H9 (cell line): ENCODE measurements around the gene CCT3. TPM values are rescaled to one million over a fixed set of nuclear protein-coding genes. Genes with fewer than 3 reads are reported as not detected.
A peak's percentile ranks its signal among the peaks of the same experiment; 100 is the strongest.
"Not testable (repeated sequence)": the region's sequence is repeated elsewhere in the genome, so short reads cannot be mapped to it uniquely, and the experiment has no call there.

Source experiments
- DNase-seq: peaks from one replicate; pipeline ENCODE4 v3.0.0-alpha.2; 2017
- H2AFZ ChIP-seq: one replicate; pipeline ENCODE4 v1.6.1; 2013; ENCODE audit warnings: mild to moderate bottlenecking, low read length, control low read depth, moderate library complexity
- H2AK5ac ChIP-seq: 2 replicates; pipeline ENCODE4 v1.6.1; 2013; ENCODE audit warnings: low read length, control low read depth, mixed read lengths; ENCODE audit not compliant: insufficient read length
- H2BK120ac ChIP-seq: one replicate; pipeline ENCODE4 v1.6.1; 2013; ENCODE audit warnings: low read depth, mild to moderate bottlenecking, low read length, control low read depth, inconsistent platforms; ENCODE audit not compliant: poor library complexity, severe bottlenecking
- H2BK12ac ChIP-seq: 2 replicates; pipeline ENCODE4 v1.6.1; 2013; ENCODE audit warnings: low read length, control low read depth, mixed read lengths, low read depth; ENCODE audit not compliant: insufficient read length
- H2BK15ac ChIP-seq: 2 replicates; pipeline ENCODE4 v1.6.1; 2013; ENCODE audit warnings: low read depth, low read length, control low read depth
- H2BK20ac ChIP-seq: one replicate; pipeline ENCODE4 v1.6.1; 2013; ENCODE audit warnings: low read depth, mild to moderate bottlenecking, low read length, control low read depth, inconsistent platforms; ENCODE audit not compliant: poor library complexity, severe bottlenecking
- H2BK5ac ChIP-seq: 2 replicates; pipeline ENCODE4 v1.6.1; 2013; ENCODE audit warnings: low read length, control low read depth, mixed read lengths; ENCODE audit not compliant: insufficient read length
- H3K14ac ChIP-seq: 2 replicates; pipeline ENCODE4 v1.6.1; 2013; ENCODE audit warnings: low read length, control low read depth; ENCODE audit not compliant: insufficient read depth
- H3K18ac ChIP-seq: 2 replicates; pipeline ENCODE4 v1.6.1; 2013; ENCODE audit warnings: low read depth, mild to moderate bottlenecking, mixed read lengths, low read length, control low read depth; ENCODE audit not compliant: insufficient read length
- H3K23ac ChIP-seq: 2 replicates; pipeline ENCODE4 v1.6.1; 2013; ENCODE audit warnings: low read length, control low read depth, mixed read lengths, low read depth; ENCODE audit not compliant: insufficient read length
- H3K23me2 ChIP-seq: 2 replicates; pipeline ENCODE4 v1.6.1; 2013; ENCODE audit warnings: low read depth, mild to moderate bottlenecking, mixed read lengths, low read length, control low read depth; ENCODE audit not compliant: insufficient read length, poor library complexity, severe bottlenecking
- H3K27ac ChIP-seq: 2 replicates; pipeline ENCODE4 v1.5.1; 2013; ENCODE audit warnings: low read length, control low read depth, mixed read lengths, low read depth; ENCODE audit not compliant: insufficient read length
- H3K27me3 ChIP-seq: 2 replicates; pipeline ENCODE4 v1.6.1; 2013; ENCODE audit warnings: low read length, control low read depth, inconsistent platforms; ENCODE audit not compliant: insufficient read depth
- H3K4ac ChIP-seq: 2 replicates; pipeline ENCODE4 v1.6.1; 2013; ENCODE audit warnings: low read depth, mild to moderate bottlenecking, control low read depth, inconsistent platforms, low read length, moderate library complexity
- H3K4me1 ChIP-seq: 2 replicates; pipeline ENCODE4 v1.6.1; 2013; ENCODE audit warnings: low read length, control low read depth, inconsistent platforms; ENCODE audit not compliant: insufficient read depth
- H3K4me2 ChIP-seq: 2 replicates; pipeline ENCODE4 v1.6.1; 2013; ENCODE audit warnings: low read length, control low read depth, mixed read lengths; ENCODE audit not compliant: insufficient read length, insufficient read depth
- H3K56ac ChIP-seq: 2 replicates; pipeline ENCODE4 v1.6.1; 2013; ENCODE audit warnings: low read depth, mild to moderate bottlenecking, mixed read lengths, low read length, control low read depth; ENCODE audit not compliant: insufficient read length
- H3K79me1 ChIP-seq: 2 replicates; pipeline ENCODE4 v1.6.1; 2013; ENCODE audit warnings: low read depth, mild to moderate bottlenecking, moderate library complexity, low read length, control low read depth, inconsistent platforms; ENCODE audit not compliant: insufficient read depth, poor library complexity, severe bottlenecking
- H3K79me2 ChIP-seq: 2 replicates; pipeline ENCODE4 v1.6.1; 2013; ENCODE audit warnings: low read length, control low read depth, inconsistent platforms; ENCODE audit not compliant: insufficient read depth
- H3K9ac ChIP-seq: 2 replicates; pipeline ENCODE4 v1.6.1; 2013; ENCODE audit warnings: low read length, control low read depth, mixed read lengths; ENCODE audit not compliant: insufficient read length; ENCODE audit errors: extremely low read depth
- H3K9me3 ChIP-seq: one replicate; pipeline ENCODE4 v1.6.1; 2013; ENCODE audit warnings: low read depth, low read length, inconsistent platforms; ENCODE audit not compliant: control insufficient read depth
- H3T11ph ChIP-seq: one replicate; pipeline ENCODE4 v1.6.1; 2013; ENCODE audit warnings: mild to moderate bottlenecking, low read length, control low read depth, inconsistent platforms
- H4K20me1 ChIP-seq: one replicate; pipeline ENCODE4 v1.6.1; 2013; ENCODE audit not compliant: control insufficient read depth, insufficient read length, insufficient read depth
- H4K5ac ChIP-seq: 2 replicates; pipeline ENCODE4 v1.6.1; 2013; ENCODE audit warnings: low read depth, mild to moderate bottlenecking, mixed read lengths, low read length, control low read depth; ENCODE audit not compliant: insufficient read length
- H4K8ac ChIP-seq: replicated peaks from 2 replicates; pipeline ENCODE4 v1.6.1; 2013; ENCODE audit warnings: low read length, control low read depth, mixed read lengths, low read depth; ENCODE audit not compliant: insufficient read length
- H4K91ac ChIP-seq: 2 replicates; pipeline ENCODE4 v1.6.1; 2013; ENCODE audit warnings: low read depth, mild to moderate bottlenecking, moderate library complexity, mixed read lengths, low read length, control low read depth; ENCODE audit not compliant: insufficient read length
- H3K27ac Mint-ChIP-seq, 3 experiments: 2 replicates in 2 of 3; 3 replicates in 1 of 3; pipeline ENCODE4 v1.8.0; 2020 to 2021; ENCODE audit warnings: mixed read lengths in 3 of 3, mild to moderate bottlenecking in 1 of 3, moderate library complexity in 1 of 3
- H3K27me3 Mint-ChIP-seq: 2 replicates; pipeline ENCODE4 v1.8.0; 2021; ENCODE audit warnings: low read depth, mild to moderate bottlenecking, moderate library complexity, mixed read lengths
- H3K36me3 Mint-ChIP-seq, 3 experiments: 2 replicates in 2 of 3; 3 replicates in 1 of 3; pipeline ENCODE4 v1.8.0; 2020 to 2021; ENCODE audit warnings: low read depth in 3 of 3, mixed read lengths in 3 of 3; ENCODE audit not compliant: insufficient read depth in 1 of 3
- H3K4me1 Mint-ChIP-seq, 2 experiments: 2 replicates each; pipeline ENCODE4 v1.8.0; 2020; ENCODE audit warnings: mixed read lengths in 2 of 2
- H3K4me3 Mint-ChIP-seq, 2 experiments: 2 replicates in 1 of 2; 3 replicates in 1 of 2; pipeline ENCODE4 v1.8.0; 2020 to 2021; ENCODE audit warnings: mild to moderate bottlenecking in 2 of 2, mixed read lengths in 2 of 2, moderate library complexity in 1 of 2
- H3K9me3 Mint-ChIP-seq, 2 experiments: 2 replicates in 1 of 2; 3 replicates in 1 of 2; pipeline ENCODE4 v1.8.0; 2020; ENCODE audit warnings: mild to moderate bottlenecking in 2 of 2, mixed read lengths in 2 of 2, moderate library complexity in 1 of 2
- CTCF ChIP-seq: fragments of 200-600 bp; sonication (generic); conservative IDR thresholded peaks from 3 replicates; pipeline ENCODE4 v1.8.0; 2021; ENCODE audit warnings: antibody characterized with exemption, mild to moderate bottlenecking
- WGBS: extraction: QIAGEN DNeasy Blood & Tissue Kit; methylation state at CpG from one replicate; pipeline ENCODE4 v1.1.7; 2013; ENCODE audit warnings: missing lambda C conversion rate, low lambda C conversion rate, mixed read lengths; ENCODE audit not compliant: insufficient read length; ENCODE audit errors: extremely low coverage; 5-methylcytosine and 5-hydroxymethylcytosine counted together
- total RNA-seq: library from RNA; stranded (reverse); gene quantifications from 2 replicates; pipeline ENCODE4 v1.2.1, GENCODE V29; 2021

Gene CCT3
- total RNA-seq, 1 experiment from 2014 or later, result 524 TPM

GRCh38 chr1:156356262-156356874 lies 18.3 kb upstream of the CCT3 start:
- H4K5ac ChIP-seq, result no peak overlapping the region
- no peak overlapping the region for H2BK15ac ChIP-seq
- H3K23me2 ChIP-seq, result no peaks in the 10 kb centered on the region
- Mint-ChIP-seq H3K9me3 (peaks cover 0 to 3% of the 10 kb centered on the region in 2 experiments; a peak in 2 of 5 replicates), H3K4me3 (peak overlapping the region; percentile 63 to 77), H3K36me3 (no peaks in the 10 kb centered on the region), H3K27me3 (peaks cover 19% of the 10 kb centered on the region), H3K4me1 (peaks cover 9 to 13% of the 10 kb centered on the region in 2 experiments), H3K27ac (no peak overlapping the region)
- WGBS, result no CpG with 5 or more reads among the region's 6 CpGs
- no peak overlapping the region for H3T11ph ChIP-seq
- H3K23ac ChIP-seq, result no peak overlapping the region
- no peaks in the 10 kb centered on the region for H3K79me2 ChIP-seq
- no peak overlapping the region for H2BK20ac ChIP-seq
- TF ChIP-seq CTCF, result no peak
- H4K91ac ChIP-seq, result no peak overlapping the region
- peak overlapping the region; percentile 57 for H3K4me2 ChIP-seq
- no peaks in the 10 kb centered on the region for H3K9me3 ChIP-seq
- H3K4me1 ChIP-seq, result no peaks in the 10 kb centered on the region
- H2BK120ac ChIP-seq, result no peak overlapping the region
- no peak for DNase-seq
- no peak overlapping the region for H2AK5ac ChIP-seq
- H2BK5ac ChIP-seq, result no peak overlapping the region
- no peak overlapping the region for H3K18ac ChIP-seq
- H3K27me3 ChIP-seq, result no peaks in the 10 kb centered on the region
- no peaks in the 10 kb centered on the region for H3K79me1 ChIP-seq
- no peak overlapping the region for H2BK12ac ChIP-seq
- H3K27ac ChIP-seq, result no peak overlapping the region
- no peak overlapping the region for H4K8ac ChIP-seq
- no peak overlapping the region for H3K4ac ChIP-seq
- no peak overlapping the region for H3K14ac ChIP-seq
- no peak overlapping the region for H3K56ac ChIP-seq
- no peak overlapping the region for H3K9ac ChIP-seq
- no peaks in the 10 kb centered on the region for H4K20me1 ChIP-seq
- H2AFZ ChIP-seq, result no peak overlapping the region

- not testable (repeated sequence) for H4K91ac ChIP-seq, H3K36me3 Mint-ChIP-seq, H3K56ac ChIP-seq, H3K9ac ChIP-seq, H3K27ac Mint-ChIP-seq, H3K27me3 ChIP-seq, H3K4me1 Mint-ChIP-seq, H4K8ac ChIP-seq, H3K14ac ChIP-seq, H3K4ac ChIP-seq, H2BK5ac ChIP-seq, H3K79me1 ChIP-seq, H2BK12ac ChIP-seq, H3K23ac ChIP-seq, H2AFZ ChIP-seq, H3K4me3 Mint-ChIP-seq, H3T11ph ChIP-seq, H3K9me3 Mint-ChIP-seq, H2BK20ac ChIP-seq, H3K4me1 ChIP-seq, H3K23me2 ChIP-seq, H4K20me1 ChIP-seq, H3K79me2 ChIP-seq, DNase-seq, H2BK120ac ChIP-seq, H3K27ac ChIP-seq, H3K18ac ChIP-seq, H2AK5ac ChIP-seq, H3K9me3 ChIP-seq, H3K4me2 ChIP-seq, H4K5ac ChIP-seq, H2BK15ac ChIP-seq
- H3K27me3 Mint-ChIP-seq, result peaks cover 15% of the 10 kb centered on the region
- no CpG with 5 or more reads among the region's 13 CpGs for WGBS
Measured at GRCh38 chr1:156352481-156352880, 14.4 kb upstream of the CCT3 start.
